ENCODE data around the gene LRCH2. TPM values are rescaled to one million over a fixed set of nuclear protein-coding genes. Genes with fewer than 3 reads are reported as not detected.

LRCH2 gene
- total and polyA plus RNA-seq, 2 of the 4 experiments (the other 2 are of a cell fraction) = 2.6 to 4.3 TPM

DNA sequence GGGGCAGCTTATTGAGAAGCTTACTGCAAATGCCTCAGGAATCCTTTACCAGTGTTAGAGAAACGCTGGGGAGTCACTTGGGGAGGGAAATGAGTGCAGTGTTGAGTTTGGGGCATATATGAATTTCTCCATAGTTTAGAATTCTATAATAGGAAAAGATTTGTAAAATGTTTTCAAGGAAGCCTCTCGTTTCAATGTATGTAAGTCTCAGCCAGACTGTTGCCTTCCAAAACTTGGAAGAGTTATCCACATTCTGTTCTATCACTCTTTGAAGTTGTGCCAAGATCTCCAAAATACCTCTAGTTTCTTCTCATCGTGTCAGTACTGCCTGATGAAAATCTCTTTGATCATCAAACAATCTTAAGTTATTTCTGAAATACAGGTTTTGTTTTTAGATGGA, 565 bp upstream of the LRCH2 start:
- H2BK120ac ChIP-seq (ENCODE audit: low read depth, low read length) = peak overlapping the region; percentile 51; the same call in 1 of the 2 replicates
- no peaks in the 10 kb centered on the region for H3K36me3 ChIP-seq (ENCODE audit: control insufficient read depth, insufficient read depth, low read length)
- H2BK20ac ChIP-seq (ENCODE audit: low read depth, low read length) = no peak overlapping the region
- H4K20me1 ChIP-seq (ENCODE audit: insufficient read depth, low read length) = peaks cover 3% of the 10 kb centered on the region; the same call in 1 of the 2 replicates
- H4K91ac ChIP-seq (ENCODE audit: insufficient read depth, low read depth, low read length) = peak overlapping the region; percentile 31; the same call in 1 of the 2 replicates
- no peak overlapping the region for H2AK5ac ChIP-seq (ENCODE audit: low read depth, low read length)
- H3K23ac ChIP-seq (ENCODE audit: low read depth, low read length) = 0 out of 2 replicates have a peak overlapping the region, but pooled peaks have one; percentile 45
- peak overlapping the region; percentile 70 for H3K9ac ChIP-seq (ENCODE audit: low read depth, low read length)
- H3K9me1 ChIP-seq (ENCODE audit: insufficient read depth, low read length) = no peaks in the 10 kb centered on the region
- ATAC-seq (ENCODE audit: low read depth) (no peak), DNase-seq (no peak)
- peak overlapping the region; percentile 89 for H3K4me3 ChIP-seq (ENCODE audit: insufficient read depth, low read depth, low read length)
- peak overlapping the region; percentile 84; the same call in 1 of the 2 replicates for H3K27ac ChIP-seq (ENCODE audit: insufficient read depth, low read length)
- H4K5ac ChIP-seq (ENCODE audit: low read depth, low read length) = peak overlapping the region; percentile 22; the same call in 1 of the 2 replicates
- peak overlapping the region; percentile 8 to 12; a peak in 1 of 4 replicates for H4K8ac ChIP-seq (ENCODE audit: low read depth in 2 of 2, low read length in 2 of 2)
- H3K4me1 ChIP-seq (ENCODE audit: control insufficient read depth, insufficient read depth, low read length) = 0 out of 2 replicates have a peak, but pooled peaks cover 2% of the 10 kb centered on the region
- dilution Hi-C loops (cut with HindIII; ENCODE audit: low sequenced_read_pairs, unreplicated experiment) (no loop called here), in situ Hi-C loops (cut with MboI; ENCODE audit: low sequenced_read_pairs) (no loop called here), intact Hi-C loops (cut with micrococcal nuclease) (loop anchor here (5.0 kb wide), 1 partner anchor 328 kb away; the partner anchor contains the start of gene PLS3)
- WGBS, 2 experiments (ENCODE audit: extremely low coverage in 2 of 2, insufficient read length in 1 of 2) = no CpG with 5 or more reads among the region's 3 CpGs
- peak overlapping the region; percentile 42 for H2BK5ac ChIP-seq (ENCODE audit: low read depth, low read length, poor library complexity, severe bottlenecking)
- POLR2A ChIA-PET (ENCODE audit: unreplicated experiment) = no interaction called here
- 0 out of 2 replicates have a peak overlapping the region, but pooled peaks have one; percentile 20 for H3K4ac ChIP-seq (ENCODE audit: low read depth, low read length)
- peaks cover 4 to 12% of the 10 kb centered on the region in 2 experiments; a peak in 3 of 4 replicates for H3K79me1 ChIP-seq (ENCODE audit: low read depth in 1 of 2, low read length in 2 of 2)
- no peak overlapping the region for H2AK9ac ChIP-seq (replicated peaks; ENCODE audit: low read depth, low read length, poor library complexity)
- H3K4me2 ChIP-seq (ENCODE audit: low read depth, low read length) = peak overlapping the region; percentile 85
- H3K9me3 ChIP-seq (ENCODE audit: control insufficient read depth, insufficient read depth, low read length) = no peaks in the 10 kb centered on the region
- no peak for TF ChIP-seq MAZ (IDR thresholded peaks at IDR 0.05; ENCODE audit: borderline replicate concordance, low read depth, low read length)
- TF ChIP-seq RAD21 (IDR thresholded peaks at IDR 0.05; ENCODE audit: low read length) = no peak
- TF ChIP-seq RCOR1 (IDR thresholded peaks at IDR 0.05; ENCODE audit: insufficient replicate concordance, low read length) = no peak
- no peak for TF ChIP-seq BHLHE40 (IDR thresholded peaks at IDR 0.05; ENCODE audit: low read depth, low read length)
- no peak for TF ChIP-seq CEBPB (IDR thresholded peaks at IDR 0.05; ENCODE audit: low read depth, low read length)
- TF ChIP-seq, protein P1, sequence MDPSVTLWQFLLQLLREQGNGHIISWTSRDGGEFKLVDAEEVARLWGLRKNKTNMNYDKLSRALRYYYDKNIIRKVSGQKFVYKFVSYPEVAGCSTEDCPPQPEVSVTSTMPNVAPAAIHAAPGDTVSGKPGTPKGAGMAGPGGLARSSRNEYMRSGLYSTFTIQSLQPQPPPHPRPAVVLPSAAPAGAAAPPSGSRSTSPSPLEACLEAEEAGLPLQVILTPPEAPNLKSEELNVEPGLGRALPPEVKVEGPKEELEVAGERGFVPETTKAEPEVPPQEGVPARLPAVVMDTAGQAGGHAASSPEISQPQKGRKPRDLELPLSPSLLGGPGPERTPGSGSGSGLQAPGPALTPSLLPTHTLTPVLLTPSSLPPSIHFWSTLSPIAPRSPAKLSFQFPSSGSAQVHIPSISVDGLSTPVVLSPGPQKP (IDR thresholded peaks at IDR 0.05; ENCODE audit: borderline replicate concordance, low read depth, low read length) = no peak
- TF ChIP-seq CTCF (conservative IDR thresholded peaks at IDR 0.05; ENCODE audit: low read depth, low read length) = no peak
- no peak for TF ChIP-seq SMC3 (IDR thresholded peaks at IDR 0.05; ENCODE audit: low read depth, low read length)
- TF ChIP-seq FOS (IDR thresholded peaks at IDR 0.05; ENCODE audit: low read depth, low read length) = no peak
- TF ChIP-seq POLR2A (IDR thresholded peaks at IDR 0.05; ENCODE audit: low read depth, low read length) = no peak
- TF ChIP-seq NFE2L2 (IDR thresholded peaks at IDR 0.05; ENCODE audit: low read depth, low read length) = no peak
- TF ChIP-seq CHD1 (IDR thresholded peaks at IDR 0.05; ENCODE audit: low read depth, low read length) = no peak
- TF ChIP-seq RFX5 (IDR thresholded peaks at IDR 0.05; ENCODE audit: low read depth, low read length) = no peak
- TF ChIP-seq USF2 (IDR thresholded peaks at IDR 0.05; ENCODE audit: low read depth, low read length) = no peak
- no peak for TF ChIP-seq MAFK (IDR thresholded peaks at IDR 0.05; ENCODE audit: low read depth, low read length)
- no peak for TF ChIP-seq MXI1 (IDR thresholded peaks at IDR 0.05; ENCODE audit: borderline replicate concordance, low read depth, low read length)
- no peak overlapping the region; the same call in 1 of the 2 replicates for H3K56ac ChIP-seq (ENCODE audit: extremely low read depth, insufficient read depth, low read length)
- BruUV-seq (replicated peaks) = no TSS peak
- H2BK15ac ChIP-seq (ENCODE audit: low read depth, low read length) = no peak overlapping the region
- H3K27me3 ChIP-seq (ENCODE audit: control insufficient read depth, insufficient read depth, low read length) = no peaks in the 10 kb centered on the region; the same call in 1 of the 2 replicates
- CTCF ChIA-PET = no interaction called here
- H2AFZ ChIP-seq (replicated peaks; ENCODE audit: low read length, poor library complexity) = peak overlapping the region; percentile 80
- 0 out of 2 replicates have a peak overlapping the region, but pooled peaks have one; percentile 31 for H3K14ac ChIP-seq (replicated peaks; ENCODE audit: low read depth, low read length)
- H3K18ac ChIP-seq (ENCODE audit: low read depth, low read length) = peak overlapping the region; percentile 45; the same call in 1 of the 2 replicates
